ENCODE results near the gene F2RL1.

Gene F2RL1

GRCh38 chr5:76838481-76839261, 19.8 kb downstream of the F2RL1 start (continued):
- TF ChIP-seq ZNF654 (tag by site-specific recombination; IDR thresholded peaks at IDR 0.05; ENCODE audit: low read depth) (no peak), HOXC10 (CRISPR knock-in tag; IDR thresholded peaks at IDR 0.05) (no peak), ZNF785 (tag by site-specific recombination; IDR thresholded peaks at IDR 0.05) (no peak), RBAK (tag by site-specific recombination; IDR thresholded peaks at IDR 0.05) (no peak), ZBTB17 (tag by site-specific recombination; IDR thresholded peaks at IDR 0.05) (no peak; the same call in 1 of the 2 replicates), ZNF248 (tag by site-specific recombination; IDR thresholded peaks at IDR 0.05) (no peak), BCL6B (tag by site-specific recombination; IDR thresholded peaks at IDR 0.05) (no peak), TCF7L2 (IDR thresholded peaks at IDR 0.05; ENCODE audit: borderline replicate concordance, low read depth, low read length) (no peak), ZNF174 (tag by site-specific recombination; IDR thresholded peaks at IDR 0.05) (no peak), ZNF777 (tag by site-specific recombination; IDR thresholded peaks at IDR 0.05; ENCODE audit: borderline replicate concordance) (no peak), ZNF214 (tag by site-specific recombination; IDR thresholded peaks at IDR 0.05; ENCODE audit: borderline replicate concordance) (no peak), ZNF610 (tag by site-specific recombination; IDR thresholded peaks at IDR 0.05; ENCODE audit: borderline replicate concordance) (no peak)

DNA sequence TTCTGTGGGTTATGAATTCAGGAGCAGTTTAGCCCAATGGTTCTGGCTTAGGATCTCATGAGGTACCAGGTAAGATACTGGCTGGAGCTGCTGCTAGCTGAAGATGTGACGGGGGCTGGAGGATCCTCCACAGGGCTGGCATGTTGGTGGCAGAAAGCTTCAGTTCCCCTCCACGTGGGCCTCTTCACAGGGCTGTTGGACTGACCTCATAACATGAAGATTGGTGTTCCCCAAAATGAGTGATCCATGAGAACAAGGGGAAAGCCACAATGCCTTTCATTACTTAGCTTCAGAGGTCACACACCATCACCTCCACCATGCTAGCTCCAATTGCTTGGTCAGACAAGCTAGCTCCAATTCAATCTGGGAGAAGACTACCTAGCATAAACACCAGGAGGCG, 22.5 kb downstream of the F2RL1 start:
- no peak overlapping the region for H3K27ac ChIP-seq (ENCODE audit: extremely low read depth, low read depth, low read length)
- POLR2A ChIA-PET = interaction anchor here (1.3 kb wide), 1 partner anchor 22 kb away, joined by 5 read pairs; no protein-coding TSS in a partner anchor
- CTCF ChIA-PET = interaction anchor here (0.6 to 1.8 kb wide), 3 partner anchors 19 to 489 kb away, joined by 3 to 6 read pairs (median 3); no protein-coding TSS in a partner anchor
- H3K36me3 ChIP-seq (ENCODE audit: control insufficient read depth in 2 of 2, insufficient read depth in 1 of 2, low read length in 2 of 2) = peaks cover 0 to 3% of the 10 kb centered on the region in 2 experiments; a peak in 1 of 3 replicates
- peaks cover 12% of the 10 kb centered on the region for H3K4me1 ChIP-seq (ENCODE audit: control insufficient read depth, insufficient read depth, low read length)
- H3K4me3 ChIP-seq (ENCODE audit: low read depth, low read length) = no peak overlapping the region
- no peaks in the 10 kb centered on the region for H3K9me3 ChIP-seq (ENCODE audit: control insufficient read depth, insufficient read depth, low read depth, low read length)
- TF ChIP-seq, protein P1, sequence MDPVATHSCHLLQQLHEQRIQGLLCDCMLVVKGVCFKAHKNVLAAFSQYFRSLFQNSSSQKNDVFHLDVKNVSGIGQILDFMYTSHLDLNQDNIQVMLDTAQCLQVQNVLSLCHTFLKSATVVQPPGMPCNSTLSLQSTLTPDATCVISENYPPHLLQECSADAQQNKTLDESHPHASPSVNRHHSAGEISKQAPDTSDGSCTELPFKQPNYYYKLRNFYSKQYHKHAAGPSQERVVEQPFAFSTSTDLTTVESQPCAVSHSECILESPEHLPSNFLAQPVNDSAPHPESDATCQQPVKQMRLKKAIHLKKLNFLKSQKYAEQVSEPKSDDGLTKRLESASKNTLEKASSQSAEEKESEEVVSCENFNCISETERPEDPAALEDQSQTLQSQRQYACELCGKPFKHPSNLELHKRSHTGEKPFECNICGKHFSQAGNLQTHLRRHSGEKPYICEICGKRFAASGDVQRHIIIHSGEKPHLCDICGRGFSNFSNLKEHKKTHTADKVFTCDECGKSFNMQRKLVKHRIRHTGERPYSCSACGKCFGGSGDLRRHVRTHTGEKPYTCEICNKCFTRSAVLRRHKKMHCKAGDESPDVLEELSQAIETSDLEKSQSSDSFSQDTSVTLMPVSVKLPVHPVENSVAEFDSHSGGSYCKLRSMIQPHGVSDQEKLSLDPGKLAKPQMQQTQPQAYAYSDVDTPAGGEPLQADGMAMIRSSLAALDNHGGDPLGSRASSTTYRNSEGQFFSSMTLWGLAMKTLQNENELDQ (tag by site-specific recombination; IDR thresholded peaks at IDR 0.05; ENCODE audit: low read depth) = no peak
- TF ChIP-seq ZNF518A (tag by site-specific recombination; conservative IDR thresholded peaks at IDR 0.05; ENCODE audit: low read depth) (no peak), ZNF558 (tag by site-specific recombination; IDR thresholded peaks at IDR 0.05) (no peak), ZNF221 (tag by site-specific recombination; IDR thresholded peaks at IDR 0.05; ENCODE audit: borderline replicate concordance) (no peak), ZNF792 (tag by site-specific recombination; IDR thresholded peaks at IDR 0.05) (no peak), CTCF (tag by site-specific recombination; IDR thresholded peaks at IDR 0.05) (no peak), ZNF146 (tag by site-specific recombination; IDR thresholded peaks at IDR 0.05) (no peak), ZNF549 (tag by site-specific recombination; IDR thresholded peaks at IDR 0.05) (no peak)
- TF ChIP-seq, protein P2, sequence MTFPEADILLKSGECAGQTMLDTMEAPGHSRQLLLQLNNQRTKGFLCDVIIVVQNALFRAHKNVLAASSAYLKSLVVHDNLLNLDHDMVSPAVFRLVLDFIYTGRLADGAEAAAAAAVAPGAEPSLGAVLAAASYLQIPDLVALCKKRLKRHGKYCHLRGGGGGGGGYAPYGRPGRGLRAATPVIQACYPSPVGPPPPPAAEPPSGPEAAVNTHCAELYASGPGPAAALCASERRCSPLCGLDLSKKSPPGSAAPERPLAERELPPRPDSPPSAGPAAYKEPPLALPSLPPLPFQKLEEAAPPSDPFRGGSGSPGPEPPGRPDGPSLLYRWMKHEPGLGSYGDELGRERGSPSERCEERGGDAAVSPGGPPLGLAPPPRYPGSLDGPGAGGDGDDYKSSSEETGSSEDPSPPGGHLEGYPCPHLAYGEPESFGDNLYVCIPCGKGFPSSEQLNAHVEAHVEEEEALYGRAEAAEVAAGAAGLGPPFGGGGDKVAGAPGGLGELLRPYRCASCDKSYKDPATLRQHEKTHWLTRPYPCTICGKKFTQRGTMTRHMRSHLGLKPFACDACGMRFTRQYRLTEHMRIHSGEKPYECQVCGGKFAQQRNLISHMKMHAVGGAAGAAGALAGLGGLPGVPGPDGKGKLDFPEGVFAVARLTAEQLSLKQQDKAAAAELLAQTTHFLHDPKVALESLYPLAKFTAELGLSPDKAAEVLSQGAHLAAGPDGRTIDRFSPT (tag by site-specific recombination; IDR thresholded peaks at IDR 0.05) = no peak
- TF ChIP-seq, protein P3, sequence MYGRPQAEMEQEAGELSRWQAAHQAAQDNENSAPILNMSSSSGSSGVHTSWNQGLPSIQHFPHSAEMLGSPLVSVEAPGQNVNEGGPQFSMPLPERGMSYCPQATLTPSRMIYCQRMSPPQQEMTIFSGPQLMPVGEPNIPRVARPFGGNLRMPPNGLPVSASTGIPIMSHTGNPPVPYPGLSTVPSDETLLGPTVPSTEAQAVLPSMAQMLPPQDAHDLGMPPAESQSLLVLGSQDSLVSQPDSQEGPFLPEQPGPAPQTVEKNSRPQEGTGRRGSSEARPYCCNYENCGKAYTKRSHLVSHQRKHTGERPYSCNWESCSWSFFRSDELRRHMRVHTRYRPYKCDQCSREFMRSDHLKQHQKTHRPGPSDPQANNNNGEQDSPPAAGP (tag by site-specific recombination; IDR thresholded peaks at IDR 0.05) = no peak
